ENCODE measurements around the gene CHST7.

Gene CHST7

DNA sequence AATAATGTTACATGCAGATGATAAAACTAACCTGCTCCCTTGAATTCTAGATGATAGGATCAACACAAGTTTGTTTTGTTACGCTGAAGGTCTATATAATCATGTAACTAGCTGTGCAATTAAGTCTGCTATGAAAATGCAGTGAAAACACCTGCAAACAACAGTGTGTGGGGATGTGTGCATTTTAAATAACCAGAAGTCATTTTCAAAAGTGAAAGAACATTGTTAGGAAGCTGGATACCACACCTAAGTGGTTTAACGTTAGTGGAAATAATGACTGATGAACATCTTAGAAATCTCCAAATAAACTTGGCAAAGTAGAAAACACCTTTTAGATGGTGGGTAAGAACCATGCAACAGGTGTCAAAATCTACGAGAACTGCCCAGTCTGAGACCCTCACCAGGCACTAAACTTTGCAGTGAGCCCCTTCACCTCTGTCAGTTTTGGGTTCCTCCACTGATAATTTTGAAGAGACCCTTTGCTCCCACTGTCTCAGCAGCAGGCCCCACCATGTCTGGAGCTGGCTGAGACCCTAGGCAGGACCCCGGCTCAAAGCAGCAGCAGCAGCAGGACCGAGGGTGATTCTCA, 36.6 kb downstream of the CHST7 start:
- DNase-seq (ENCODE audit: low read depth): no peak

DNA sequence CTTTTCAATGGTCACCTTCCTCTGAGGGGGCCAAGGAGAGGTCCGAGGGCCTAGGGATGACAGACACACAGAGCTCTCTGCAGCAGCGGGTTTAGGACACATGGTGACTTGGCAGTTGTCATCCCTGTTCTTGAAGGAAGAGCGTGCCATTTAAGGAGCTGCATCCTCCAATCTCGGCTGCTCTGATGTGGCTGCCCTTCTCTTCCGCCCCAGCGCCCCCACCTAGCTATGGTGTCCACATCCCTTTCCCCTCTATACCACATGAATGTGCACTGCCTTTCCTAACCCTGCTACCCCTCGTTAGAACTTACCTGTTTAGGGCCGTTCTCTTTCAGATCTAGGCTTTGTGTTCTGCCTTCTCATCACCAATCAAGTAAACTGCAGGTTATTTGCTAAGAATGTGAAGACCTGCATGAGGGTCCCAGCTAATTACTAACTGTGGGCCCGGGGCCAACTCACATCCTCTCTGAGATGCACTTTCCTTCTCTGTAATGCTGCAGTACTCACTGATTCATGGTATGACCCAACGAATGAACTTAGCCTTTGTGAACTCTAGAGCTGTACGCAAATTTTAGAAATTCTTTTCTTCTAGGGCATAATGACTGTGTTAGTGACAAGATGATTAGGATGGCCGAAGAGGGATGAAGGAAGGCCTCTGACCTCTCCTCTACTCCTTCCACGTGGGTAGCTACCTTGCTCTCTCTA, 38.2 kb downstream of the CHST7 start:
- DNase-seq (ENCODE audit: low read depth): no peak

DNA sequence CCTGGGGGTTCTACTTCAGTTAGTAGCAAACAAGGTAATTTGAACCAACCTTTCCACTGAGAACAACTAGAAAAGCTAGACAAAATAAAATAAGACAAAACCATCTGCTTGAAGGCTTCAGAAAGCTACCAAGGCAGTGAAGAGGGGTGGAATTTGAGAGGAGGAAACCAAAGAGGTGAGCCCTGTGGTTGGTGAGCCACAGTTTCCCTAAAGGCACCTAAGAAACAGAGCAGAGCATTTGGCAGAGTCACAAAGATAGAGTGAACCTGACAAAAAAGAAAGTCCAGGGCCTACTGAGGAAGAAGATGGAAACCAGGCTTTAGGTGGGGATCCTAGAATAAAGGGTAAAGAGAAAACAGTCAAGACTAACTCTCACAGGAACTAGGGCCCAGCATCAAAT, 44.3 kb downstream of the CHST7 start:
- DNase-seq (ENCODE audit: low read depth): no peak

DNA sequence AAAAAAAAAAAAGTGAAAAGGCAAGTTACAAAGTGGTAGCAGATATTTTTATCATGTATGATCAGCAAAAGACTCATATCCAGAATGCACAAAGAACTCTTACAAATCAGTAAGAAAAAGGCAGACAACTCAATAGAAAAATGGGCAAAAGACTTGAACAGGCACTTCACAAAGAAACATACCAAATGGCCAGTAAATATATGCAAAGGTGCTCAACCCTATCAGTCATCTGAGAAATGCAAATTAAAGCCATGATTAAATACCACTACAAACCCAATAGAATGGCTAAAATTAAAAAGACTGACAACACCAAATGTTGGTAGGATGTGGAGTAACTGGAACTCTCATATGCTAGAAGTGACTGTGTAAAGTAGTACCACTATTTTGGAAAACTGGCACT, 45.4 kb downstream of the CHST7 start:
- DNase-seq (ENCODE audit: low read depth): no peak

DNA sequence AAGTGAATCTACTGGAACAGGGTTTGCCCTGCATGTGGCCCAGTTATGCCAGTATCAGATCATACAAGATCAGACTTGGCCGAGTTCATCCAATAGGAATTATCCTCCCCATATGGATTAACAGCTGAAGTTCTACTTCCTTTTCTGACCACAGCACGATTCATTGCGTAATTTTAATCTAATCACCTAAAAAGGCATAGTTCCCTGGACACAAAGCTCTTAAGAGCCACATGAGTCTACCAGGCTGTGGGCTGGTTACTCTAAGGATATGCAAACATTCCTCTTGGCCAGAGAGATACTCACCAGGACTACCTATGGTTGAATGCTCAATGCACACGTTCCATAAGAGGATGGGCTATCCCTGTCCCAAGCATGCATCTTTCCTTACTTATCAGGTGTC, 46.9 kb downstream of the CHST7 start:
- no peak for DNase-seq (ENCODE audit: low read depth)

DNA sequence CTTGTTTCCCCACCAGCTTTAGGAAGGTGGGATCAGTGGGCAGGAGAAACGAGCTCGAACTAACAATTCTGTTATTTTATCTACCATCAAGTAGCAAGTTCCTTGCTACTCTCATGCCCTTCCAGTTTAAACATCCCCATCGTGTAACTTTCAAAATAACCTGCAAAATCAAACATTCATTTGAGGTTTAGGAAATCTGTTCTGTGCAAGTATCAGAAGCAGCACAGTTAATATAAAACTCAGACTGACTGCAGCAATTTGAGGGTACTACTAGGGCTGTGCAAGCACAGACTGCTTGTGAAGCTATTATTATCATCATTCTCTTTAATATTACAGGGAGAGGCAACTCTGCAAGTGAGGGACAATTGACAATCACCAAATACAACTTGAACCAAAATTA, 48.0 kb downstream of the CHST7 start:
- DNase-seq (ENCODE audit: low read depth): no peak

DNA sequence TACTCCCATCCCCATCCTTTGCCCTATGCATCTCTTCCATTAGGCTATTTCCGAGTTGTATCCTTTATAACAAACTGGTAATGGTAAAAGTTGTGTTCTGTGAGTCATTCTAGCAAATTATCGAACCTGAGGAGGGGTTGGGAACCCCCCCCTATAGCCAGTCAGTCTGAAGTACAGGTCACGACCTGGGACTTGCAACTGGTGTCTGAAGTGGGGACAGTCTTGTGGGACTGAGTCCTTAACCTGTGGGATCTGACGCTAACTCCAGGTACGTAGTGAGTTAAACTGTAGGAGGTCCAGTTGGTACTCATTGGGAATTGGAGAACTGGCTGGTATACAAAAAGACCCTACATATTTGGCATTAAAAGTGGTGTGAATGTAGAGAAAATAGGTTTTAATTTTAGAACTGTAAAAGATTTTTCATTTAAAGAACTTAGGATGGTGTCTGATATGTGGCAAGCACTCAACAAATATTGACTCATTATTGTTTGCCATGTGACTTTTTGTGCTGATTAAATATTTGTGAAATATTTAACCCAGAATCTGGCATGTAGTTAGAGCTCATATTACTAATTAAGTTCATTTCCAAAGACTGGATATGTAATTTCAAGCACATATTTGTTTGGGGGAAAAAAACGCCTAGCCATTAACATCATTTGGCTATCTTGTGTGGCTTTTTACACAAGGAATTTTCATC, 50.7 kb downstream of the CHST7 start:
- DNase-seq (ENCODE audit: low read depth): no peak

DNA sequence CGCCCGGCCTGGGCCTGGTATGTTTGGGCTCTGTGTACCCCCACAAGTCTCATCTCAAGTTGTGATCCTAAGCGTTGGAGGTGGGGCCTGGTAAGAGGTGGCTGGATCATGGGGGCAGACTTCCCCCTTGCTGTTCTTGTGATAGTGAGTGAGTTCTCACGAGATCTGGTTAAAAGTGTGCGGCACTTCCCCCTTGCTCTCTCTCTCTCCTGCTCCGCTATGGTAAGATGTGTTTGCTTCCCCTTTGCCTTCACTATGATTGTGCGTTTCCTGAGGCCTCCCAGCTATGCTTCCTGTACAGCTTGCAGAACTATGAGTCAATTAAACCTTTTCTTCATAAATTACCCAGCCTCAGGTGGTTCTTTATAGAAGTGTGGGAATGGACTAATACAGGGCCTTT, 53.0 kb downstream of the CHST7 start:
- DNase-seq (ENCODE audit: low read depth): no peak

DNA sequence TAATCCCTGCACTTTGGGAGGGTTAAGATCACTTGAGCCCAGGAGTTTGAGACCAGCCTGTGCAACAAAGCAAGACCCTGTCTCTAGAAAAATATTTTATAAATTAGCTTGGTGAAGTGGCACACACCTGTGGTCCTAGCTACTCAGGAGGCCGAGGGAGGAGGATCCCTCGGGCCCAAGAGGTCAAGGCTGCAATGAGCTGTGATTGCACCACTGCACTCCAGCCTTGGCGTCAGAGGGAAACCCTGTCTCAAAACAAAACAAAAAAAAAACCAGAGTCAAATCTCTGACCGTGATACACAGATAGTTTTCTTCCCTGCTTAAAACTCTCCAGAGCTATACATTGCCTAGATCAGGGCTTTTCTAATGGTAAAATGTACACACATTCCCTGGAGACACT, 53.5 kb downstream of the CHST7 start:
- DNase-seq (ENCODE audit: low read depth): no peak

DNA sequence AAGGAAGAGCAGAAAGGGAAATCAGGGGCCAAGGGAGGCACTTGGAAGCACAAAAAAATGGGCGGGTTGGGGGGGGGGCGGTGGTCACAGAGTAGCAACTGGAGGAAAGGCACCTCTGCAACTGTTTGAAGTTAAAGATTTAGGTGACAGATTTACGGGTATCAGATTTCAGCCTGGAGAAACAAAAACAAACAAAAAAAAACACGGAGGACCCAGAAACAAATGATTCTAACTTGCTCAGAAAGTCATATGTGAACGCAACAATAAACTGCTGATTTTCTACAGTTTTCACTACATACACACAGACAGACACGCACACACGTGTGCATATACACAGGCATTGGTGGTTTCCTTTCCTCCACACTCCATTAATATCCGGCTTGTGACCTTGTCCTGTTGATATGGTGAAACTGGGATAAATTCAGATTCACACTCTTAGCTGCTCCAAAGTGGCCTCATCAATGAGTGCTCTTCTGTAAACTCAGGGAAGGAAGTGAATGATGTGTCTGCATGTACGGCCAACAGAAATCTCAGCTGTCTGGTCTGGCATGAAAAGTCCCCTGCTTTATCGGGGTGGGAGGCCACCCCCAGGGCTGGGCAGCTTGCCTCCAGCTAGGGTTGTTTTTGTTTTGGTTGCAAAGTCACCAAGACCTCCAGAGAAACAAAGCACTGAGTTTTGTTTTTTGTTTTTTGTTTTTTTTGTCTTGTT, 54.3 kb downstream of the CHST7 start:
- no peak for DNase-seq (ENCODE audit: low read depth)

DNA sequence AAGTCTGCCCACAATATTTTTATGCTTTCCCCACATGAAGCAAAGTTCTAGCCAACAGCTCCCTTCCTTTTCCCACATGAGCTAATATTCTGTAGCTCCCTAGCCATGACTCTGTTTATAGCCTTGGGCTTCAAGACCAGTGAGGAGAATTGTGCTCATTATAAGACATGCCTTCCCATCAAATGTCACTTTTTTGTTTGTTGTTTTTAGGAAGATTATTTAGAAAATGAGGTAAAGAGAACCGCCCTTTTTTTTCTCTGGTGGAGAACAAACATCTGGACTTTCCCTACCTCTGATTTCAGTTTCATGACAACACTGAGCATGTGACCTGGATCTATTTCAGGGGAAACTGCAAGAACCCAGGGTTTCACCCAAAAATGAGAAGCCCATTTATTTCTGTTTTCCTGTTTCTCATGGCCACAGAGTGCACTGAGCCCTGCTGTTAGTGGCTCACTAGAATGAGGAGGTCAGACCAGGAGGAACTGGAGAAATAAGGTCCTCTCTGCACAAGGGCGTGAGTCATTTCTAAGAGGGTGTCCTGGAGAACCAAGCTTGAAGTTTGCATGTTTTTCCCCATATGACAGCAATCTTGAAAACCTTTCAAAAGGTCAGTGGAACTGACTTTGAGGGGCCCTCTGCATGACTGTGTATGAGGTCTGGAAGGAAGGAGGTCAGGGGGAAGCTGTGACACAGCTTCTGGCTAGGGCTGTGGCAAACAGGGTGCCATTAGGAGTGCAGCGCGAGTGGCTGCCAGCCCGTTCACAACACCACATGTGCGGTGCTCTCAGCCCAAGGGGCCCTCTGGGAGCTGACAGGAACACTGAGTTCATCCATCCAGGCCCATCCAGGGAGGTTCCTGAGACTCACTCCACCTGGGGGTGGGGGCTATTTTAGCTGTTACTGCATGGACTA, 55.2 kb downstream of the CHST7 start:
- DNase-seq (ENCODE audit: low read depth): no peak

DNA sequence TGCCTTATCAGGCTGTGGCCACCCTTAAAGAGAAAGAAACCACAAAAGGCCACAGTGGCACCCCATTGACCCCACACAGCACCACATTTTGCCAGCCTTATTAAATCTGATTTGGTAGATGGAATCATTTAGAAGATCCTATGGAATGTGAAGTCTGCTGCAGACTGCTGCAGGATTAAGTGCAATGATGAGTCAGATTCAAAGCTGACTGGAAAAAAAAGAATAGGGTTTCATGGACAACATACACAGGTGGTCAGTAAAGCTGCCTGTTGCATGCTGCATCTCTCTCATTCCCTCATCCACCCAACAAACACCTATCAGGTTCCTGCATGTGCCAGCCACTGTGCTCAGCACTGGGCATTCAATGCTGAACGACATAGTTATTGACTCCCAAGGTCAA, 56.6 kb downstream of the CHST7 start:
- no peak for DNase-seq (ENCODE audit: low read depth)

DNA sequence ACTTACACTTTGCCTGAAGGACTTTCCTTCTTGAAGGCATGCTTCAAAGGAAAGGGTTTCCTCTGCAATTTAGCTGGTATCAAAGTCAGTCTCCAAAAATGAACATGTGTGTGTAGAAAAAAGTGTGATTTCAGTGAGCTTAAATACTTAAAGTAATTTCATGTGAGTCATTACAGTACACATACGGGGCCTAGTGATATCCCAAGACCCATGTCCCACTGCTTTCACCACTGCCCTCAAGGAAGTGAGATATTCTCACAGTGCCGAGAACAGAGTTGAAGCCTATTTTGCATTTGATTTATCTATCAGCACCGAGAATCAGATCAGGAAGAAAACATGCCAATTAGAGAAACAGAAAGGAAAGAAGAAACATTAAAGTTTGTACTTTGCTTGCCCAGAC, 61.0 kb downstream of the CHST7 start:
- DNase-seq (ENCODE audit: low read depth): no peak

DNA sequence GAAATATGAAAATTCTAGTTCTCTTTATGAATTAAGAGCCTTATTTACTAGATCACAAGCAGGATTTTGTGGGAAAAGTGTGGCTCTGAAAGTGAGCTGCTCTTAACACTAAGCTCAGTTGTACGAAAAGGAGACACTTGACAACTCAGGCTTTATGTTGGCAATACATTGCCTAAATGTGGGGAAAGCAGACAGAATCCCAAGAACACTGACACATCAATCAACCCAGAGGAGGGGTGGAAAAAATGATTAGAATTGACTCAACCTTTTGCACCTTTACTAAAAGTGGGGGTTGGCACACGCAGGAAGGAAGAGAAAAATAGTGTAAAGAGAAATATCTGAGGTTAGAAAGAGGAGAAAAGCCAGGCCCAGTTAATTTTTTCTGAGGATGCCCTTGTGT, 61.6 kb downstream of the CHST7 start:
- no peak for DNase-seq (ENCODE audit: low read depth)

DNA sequence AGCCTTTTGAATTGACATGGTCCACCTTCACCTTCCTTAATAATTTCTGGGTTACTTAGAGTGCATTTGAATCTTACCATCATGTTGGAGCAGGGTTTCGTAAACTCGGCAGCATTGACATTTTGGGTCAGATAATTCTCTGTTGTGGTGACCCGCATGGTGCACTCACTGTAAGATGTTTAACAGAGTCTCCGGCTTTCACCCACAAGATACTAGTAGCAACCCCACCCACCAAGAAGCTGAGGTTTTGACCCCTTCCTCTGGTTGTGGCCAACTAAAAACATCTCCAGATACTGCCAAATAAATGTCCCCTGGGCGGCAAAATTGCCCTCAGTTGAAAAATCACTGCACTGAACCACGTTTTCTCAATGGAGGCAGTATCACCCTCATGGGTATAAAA, 62.7 kb downstream of the CHST7 start:
- no peak for DNase-seq (ENCODE audit: low read depth)

DNA sequence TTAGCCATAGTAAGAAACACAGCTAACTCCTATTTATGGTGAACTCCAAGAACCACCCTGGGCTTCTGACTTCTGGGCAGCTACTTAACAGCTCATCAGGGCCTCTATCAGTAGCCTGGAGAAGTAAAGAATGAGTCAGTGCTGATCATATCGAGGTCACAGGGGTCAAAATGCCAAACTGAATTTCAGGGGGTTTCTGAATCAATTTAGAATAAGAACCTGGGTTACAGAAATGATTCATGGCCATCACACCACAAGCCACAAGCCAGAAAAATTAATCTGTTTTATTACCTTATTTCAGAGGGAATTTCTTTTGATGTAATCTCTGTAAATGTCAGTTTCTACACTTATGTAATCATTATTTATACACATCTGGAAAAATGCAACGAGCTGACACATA, 64.4 kb downstream of the CHST7 start:
- no peak for DNase-seq (ENCODE audit: low read depth)

DNA sequence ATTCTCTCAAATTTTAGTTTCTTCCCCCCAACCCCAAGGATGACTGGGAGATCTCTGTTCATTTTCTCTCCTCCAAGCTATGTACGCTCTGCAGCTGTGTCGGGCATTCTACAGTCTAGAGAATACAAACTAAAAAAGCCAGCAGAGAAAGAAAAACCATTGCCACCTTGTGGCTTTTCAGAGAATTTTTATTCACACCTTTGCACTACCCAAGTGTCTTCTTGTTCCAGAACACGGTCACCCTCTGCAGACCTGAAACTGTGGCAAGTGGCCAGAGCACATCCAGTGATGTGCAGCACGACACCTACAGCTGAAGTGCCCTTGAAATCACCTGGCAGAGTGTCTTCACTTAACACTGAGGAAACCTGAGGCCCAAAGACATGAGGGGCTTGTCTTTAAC, 68.6 kb downstream of the CHST7 start:
- no peak for DNase-seq (ENCODE audit: low read depth)

DNA sequence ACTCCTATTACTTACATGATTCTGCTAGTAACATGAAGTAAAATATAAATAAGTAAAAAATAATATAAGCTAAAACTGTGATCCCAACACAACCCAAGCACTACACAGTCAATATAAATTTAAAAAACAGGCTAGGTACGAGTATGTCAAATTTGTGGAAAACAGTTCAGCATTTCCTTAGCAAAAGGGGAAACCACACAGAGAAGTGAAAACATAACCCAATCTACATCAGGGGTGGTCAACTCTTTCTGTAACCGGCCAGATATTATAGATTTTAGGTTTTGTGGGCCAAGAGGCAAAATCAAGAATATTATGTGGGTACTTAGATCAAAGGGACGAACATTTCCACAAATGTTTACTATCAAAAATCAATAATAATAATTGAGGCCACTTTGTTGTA, 70.1 kb downstream of the CHST7 start:
- no peak for DNase-seq (ENCODE audit: low read depth)

DNA sequence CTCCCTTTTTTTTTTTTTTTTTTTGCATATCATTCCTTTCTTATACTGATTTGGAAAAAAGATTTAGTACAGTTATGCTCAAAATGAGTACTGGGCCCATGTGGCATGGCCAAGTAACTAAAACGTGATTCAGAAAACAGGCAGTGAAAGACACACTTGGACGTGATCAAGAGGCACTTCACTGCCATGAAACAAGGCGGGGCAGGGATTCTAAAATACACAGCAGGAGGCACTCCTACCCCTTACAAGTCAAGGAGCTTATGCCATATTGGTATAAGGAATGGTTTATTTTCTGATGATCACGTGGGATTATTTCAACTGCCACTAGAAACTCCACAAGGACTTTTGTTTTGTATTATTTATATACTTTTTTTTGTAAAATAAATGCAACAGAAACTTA, 72.0 kb downstream of the CHST7 start:
- no peak for DNase-seq (ENCODE audit: low read depth)

DNA sequence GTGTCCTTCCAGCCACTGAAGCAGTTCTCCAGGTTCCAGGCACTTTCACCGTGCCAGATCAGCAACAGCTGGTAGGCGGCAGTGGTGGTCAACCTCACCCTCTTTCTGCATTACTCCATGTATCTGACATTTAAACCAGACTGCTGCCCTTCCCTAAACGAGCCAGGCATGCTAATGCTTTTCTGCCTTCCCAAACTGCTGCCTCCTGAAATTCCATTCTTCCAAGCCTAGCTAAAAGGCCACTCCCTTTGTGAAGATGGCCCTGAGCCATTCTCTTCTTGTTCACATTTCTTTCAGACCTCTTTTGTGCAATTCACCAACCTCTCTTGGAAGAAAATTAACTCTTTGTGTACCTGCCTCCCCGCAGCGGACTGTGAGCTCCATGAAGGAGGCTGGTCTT, 73.7 kb downstream of the CHST7 start:
- no peak for DNase-seq (ENCODE audit: low read depth)

Data from stimulated activated CD4-positive, alpha-beta T cell treated with anti-CD3 and anti-CD28 coated beads, Interleukin-2, amount 100 ng/mL, for 4 hours (primary cell).